SK-N-SH (cell line): Measurements from ENCODE around the gene AFAP1. TPM values are rescaled to one million over a fixed set of nuclear protein-coding genes. Genes with fewer than 3 reads are reported as not detected.

Experiments
- CTCF ChIA-PET: fragments of 300-600, 350-600 bp; formaldehyde crosslinking; extraction: SDS; loops from one replicate; lab custom pipeline; 2021; lab: Yijun Ruan, JAX
- POLR2A ChIA-PET: fragments of 350-600 bp; sonication (Branson Sonifier 250); formaldehyde crosslinking; extraction: SDS; loops from one replicate; lab custom pipeline; 2020; ENCODE audit warnings: antibody characterized with exemption, inconsistent platforms; lab: Yijun Ruan, JAX
- DNase-seq: peaks from one replicate; pipeline ENCODE4 v3.0.0; 2012
- H2AFZ ChIP-seq: fragments of 200-600 bp; sonication (generic); 2 replicates; pipeline ENCODE4 v1.8.1; 2016; ENCODE audit warnings: antibody characterized with exemption, mild to moderate bottlenecking, low read depth
- H3F3A ChIP-seq: fragments of 200-600 bp; sonication (generic); replicated peaks from 2 replicates; pipeline ENCODE3; 2016; ENCODE audit warnings: antibody characterized with exemption, mild to moderate bottlenecking; ENCODE audit not compliant: insufficient read depth
- H3K27ac ChIP-seq, 2 experiments: fragments of 200-500 bp in 1 of 2; fragments of 200-600 bp in 1 of 2; sonication (Bioruptor generic) in 1 of 2; sonication (generic), shearing (Covaris generic) in 1 of 2; 2 replicates each; pipeline versions ENCODE4 v1.5.1 to v1.6.1; 2014 to 2016; ENCODE audit warnings: low read depth in 2 of 2, inconsistent platforms in 1 of 2, low read length in 1 of 2, mild to moderate bottlenecking in 1 of 2, mixed read lengths in 1 of 2
- H3K27me3 ChIP-seq: fragments of 200-600 bp; sonication (generic), shearing (Covaris generic); 2 replicates; pipeline ENCODE4 v1.6.1; 2016; ENCODE audit warnings: mixed run types; ENCODE audit not compliant: insufficient read depth
- H3K36me3 ChIP-seq, 2 experiments: fragments of 200-500 bp in 1 of 2; fragments of 200-600 bp in 1 of 2; sonication (Bioruptor generic) in 1 of 2; sonication (generic) in 1 of 2; replicated peaks in 1 of 2; 2 replicates each; pipeline versions ENCODE3 to v1.5.1; 2014 to 2016; ENCODE audit warnings: low read length in 1 of 2, mild to moderate bottlenecking in 1 of 2; ENCODE audit not compliant: insufficient read depth in 2 of 2, control insufficient read depth in 1 of 2
- H3K4me1 ChIP-seq, 2 experiments: fragments of 200-500 bp in 1 of 2; fragments of 200-600 bp in 1 of 2; sonication (Bioruptor generic) in 1 of 2; sonication (generic), shearing (Covaris generic) in 1 of 2; 2 replicates each; pipeline versions ENCODE4 v1.5.1 to v1.6.1; 2014 to 2016; ENCODE audit warnings: low read depth in 1 of 2, low read length in 1 of 2, mixed run types in 1 of 2; ENCODE audit not compliant: insufficient read depth in 2 of 2, control insufficient read depth in 1 of 2
- H3K4me2 ChIP-seq: fragments of 200-600 bp; sonication (generic), shearing (Covaris generic); 2 replicates; pipeline ENCODE4 v1.6.1; 2017; ENCODE audit warnings: mixed run types
- H3K4me3 ChIP-seq, 2 experiments: fragments of 200-500 bp in 1 of 2; fragments of 200-600 bp in 1 of 2; sonication (Bioruptor generic) in 1 of 2; sonication (generic), shearing (Covaris generic) in 1 of 2; 2 replicates each; pipeline versions ENCODE4 v1.5.1 to v1.8.1; 2014 to 2016; ENCODE audit warnings: low read depth in 2 of 2, inconsistent platforms in 1 of 2, low read length in 1 of 2, mild to moderate bottlenecking in 1 of 2, mixed read lengths in 1 of 2, moderate library complexity in 1 of 2
- H3K79me2 ChIP-seq: fragments of 200-600 bp; sonication (generic); 2 replicates; pipeline ENCODE4 v1.8.1; 2017; ENCODE audit warnings: mild to moderate bottlenecking; ENCODE audit not compliant: insufficient read depth
- H3K9ac ChIP-seq: fragments of 200-600 bp; sonication (generic); 2 replicates; pipeline ENCODE4 v1.6.1; 2017; ENCODE audit warnings: mixed run types
- H3K9me2 ChIP-seq: fragments of 200-600 bp; sonication (generic); 2 replicates; pipeline ENCODE4 v1.6.1; 2017; ENCODE audit warnings: mixed run types
- H3K9me3 ChIP-seq: fragments of 200-600 bp; sonication (generic); 2 replicates; pipeline ENCODE4 v1.6.1; 2017; ENCODE audit warnings: mixed run types, mild to moderate bottlenecking, moderate library complexity
- H4K20me1 ChIP-seq: fragments of 200-600 bp; sonication (generic); 2 replicates; pipeline ENCODE4 v1.6.1; 2017; ENCODE audit warnings: mild to moderate bottlenecking, mixed run types; ENCODE audit not compliant: insufficient read depth
- CHD2 ChIP-seq: fragments of 150-350 bp; IDR thresholded peaks from 2 replicates; pipeline ENCODE4 v1.6.1; 2018; ENCODE audit warnings: low read length; ENCODE audit not compliant: partially characterized antibody
- FOSL2 ChIP-seq: IDR thresholded peaks from 2 replicates; pipeline ENCODE4 v1.4.0; 2012; ENCODE audit warnings: low read depth, mild to moderate bottlenecking, moderate library complexity, borderline replicate concordance
- FOXM1 ChIP-seq: IDR thresholded peaks from 2 replicates; pipeline ENCODE4 v1.4.0; 2012; ENCODE audit warnings: low read depth, mild to moderate bottlenecking
- JUND ChIP-seq: IDR thresholded peaks from 2 replicates; pipeline ENCODE4 v1.4.0; 2012
- NFIC ChIP-seq: IDR thresholded peaks from 2 replicates; pipeline ENCODE4 v1.4.0; 2012; ENCODE audit warnings: borderline replicate concordance
- RCOR1 ChIP-seq: fragments of 150-350 bp; IDR thresholded peaks from 2 replicates; pipeline ENCODE4 v1.6.1; 2017; ENCODE audit warnings: antibody characterized with exemption, low read length
- RFX5 ChIP-seq: IDR thresholded peaks from 2 replicates; pipeline ENCODE4 v1.6.1; 2012; ENCODE audit warnings: mild to moderate bottlenecking, improper control_type of control experiment, low read length
- RXRA ChIP-seq: IDR thresholded peaks from 2 replicates; pipeline ENCODE4 v1.4.0; 2012; ENCODE audit warnings: low read depth, mild to moderate bottlenecking, borderline replicate concordance
- SMC3 ChIP-seq: IDR thresholded peaks from 2 replicates; pipeline ENCODE4 v1.6.1; 2012; ENCODE audit warnings: low read depth, low read length, improper control_type of control experiment
- YY1 ChIP-seq: IDR thresholded peaks from 2 replicates; pipeline ENCODE4 v1.4.0; 2012; ENCODE audit warnings: low read depth, mild to moderate bottlenecking
- WGBS: methylation state at CpG from one replicate; pipeline ENCODE4 v1.1.6; 2017; ENCODE audit warnings: low lambda C conversion rate; 5-methylcytosine and 5-hydroxymethylcytosine counted together
- polyA plus RNA-seq, 3 experiments: library from polyadenylated mRNA; depleted of rRNA; stranded (reverse); fragments of >200 nt; gene quantifications; 2 replicates each; pipeline ENCODE4 v1.2.3, GENCODE V29; 2012
- TF ChIP-seq, protein P1 (sequence below): fragments of 150-350 bp; IDR thresholded peaks from 2 replicates; pipeline ENCODE4 v1.6.1; 2016; ENCODE audit warnings: mild to moderate bottlenecking, low read depth, low read length
- TF ChIP-seq, protein P2 (sequence below): IDR thresholded peaks from 2 replicates; pipeline ENCODE4 v1.4.0; 2012; ENCODE audit warnings: low read depth
- TF ChIP-seq, protein P3 (sequence below): fragments of 200-600 bp; sonication (generic); IDR thresholded peaks from 2 replicates; pipeline ENCODE4 v1.6.1; 2017; ENCODE audit warnings: antibody characterized with exemption, mild to moderate bottlenecking, moderate library complexity
- TF ChIP-seq, protein P4 (sequence below): IDR thresholded peaks from 2 replicates; pipeline ENCODE4 v1.4.0; 2012; ENCODE audit warnings: low read depth, borderline replicate concordance
- TF ChIP-seq, protein P5 (sequence below): fragments of 150-350 bp; IDR thresholded peaks from 2 replicates; pipeline ENCODE4 v1.6.1; 2017; ENCODE audit warnings: antibody characterized with exemption, low read length, low read depth, borderline replicate concordance
- TF ChIP-seq, protein P6 (sequence below): IDR thresholded peaks from 2 replicates; pipeline ENCODE4 v1.4.0; 2012; ENCODE audit warnings: low read depth, borderline replicate concordance

AFAP1 gene
- polyA plus RNA-seq, 1 of the 3 experiments (the other 2 are of a cell fraction) = 67.9 TPM

DNA sequence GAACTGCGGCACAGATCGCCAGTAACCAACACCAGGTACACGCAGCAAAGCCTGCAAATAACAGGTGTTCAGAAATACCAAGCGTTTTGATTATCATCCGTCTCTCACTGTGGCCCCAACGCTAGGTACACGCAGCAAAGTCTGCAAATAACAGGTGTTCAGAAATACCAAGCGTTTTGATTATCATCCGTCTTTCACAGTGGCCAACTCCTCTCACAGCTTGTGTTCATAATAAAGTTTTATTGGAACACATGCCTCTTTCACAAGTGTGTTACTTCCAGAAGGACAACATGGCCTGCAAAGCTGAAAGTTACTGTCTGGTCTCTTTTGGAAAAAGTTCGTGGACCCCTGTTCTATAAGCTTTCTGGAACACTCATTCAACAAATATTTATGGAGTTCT is 153.1 kb downstream of the AFAP1 start:
- Histone ChIP-seq H3K4me3 (no peak overlapping the region), H3K4me2 (no peak overlapping the region), H3K27ac (peak overlapping the region; percentile 86 to 96), H3K9ac (no peak overlapping the region), H3K79me2 (peaks cover 89% of the 10 kb centered on the region), H4K20me1 (peaks cover 40% of the 10 kb centered on the region), H3K36me3 (peaks cover 73% of the 10 kb centered on the region in 2 experiments), H2AFZ (no peak overlapping the region), H3K27me3 (no peaks in the 10 kb centered on the region), H3K4me1 (peaks cover 43 to 45% of the 10 kb centered on the region in 2 experiments), H3F3A (peaks cover 45% of the 10 kb centered on the region), H3K9me2 (no peaks in the 10 kb centered on the region), H3K9me3 (no peaks in the 10 kb centered on the region)
- WGBS = 85% methylated on average over 10 of the region's 10 CpGs
- ChIA-PET CTCF (interaction anchor here (1.2 to 5.2 kb wide), 6 partner anchors 13 to 665 kb away, joined by 3 to 31 read pairs (median 4); no protein-coding TSS in a partner anchor), POLR2A (no interaction called here)
- TF ChIP-seq CHD2 (no peak), NFIC (no peak), FOXM1 (no peak), YY1 (no peak), SMC3 (no peak), RXRA (no peak), RFX5 (no peak), RCOR1 (no peak), FOSL2 (no peak), JUND (no peak)
- TF ChIP-seq, protein P1, sequence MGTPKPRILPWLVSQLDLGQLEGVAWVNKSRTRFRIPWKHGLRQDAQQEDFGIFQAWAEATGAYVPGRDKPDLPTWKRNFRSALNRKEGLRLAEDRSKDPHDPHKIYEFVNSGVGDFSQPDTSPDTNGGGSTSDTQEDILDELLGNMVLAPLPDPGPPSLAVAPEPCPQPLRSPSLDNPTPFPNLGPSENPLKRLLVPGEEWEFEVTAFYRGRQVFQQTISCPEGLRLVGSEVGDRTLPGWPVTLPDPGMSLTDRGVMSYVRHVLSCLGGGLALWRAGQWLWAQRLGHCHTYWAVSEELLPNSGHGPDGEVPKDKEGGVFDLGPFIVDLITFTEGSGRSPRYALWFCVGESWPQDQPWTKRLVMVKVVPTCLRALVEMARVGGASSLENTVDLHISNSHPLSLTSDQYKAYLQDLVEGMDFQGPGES = no peak
- TF ChIP-seq, protein P2, sequence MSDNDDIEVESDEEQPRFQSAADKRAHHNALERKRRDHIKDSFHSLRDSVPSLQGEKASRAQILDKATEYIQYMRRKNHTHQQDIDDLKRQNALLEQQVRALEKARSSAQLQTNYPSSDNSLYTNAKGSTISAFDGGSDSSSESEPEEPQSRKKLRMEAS = no peak
- TF ChIP-seq, protein P3, sequence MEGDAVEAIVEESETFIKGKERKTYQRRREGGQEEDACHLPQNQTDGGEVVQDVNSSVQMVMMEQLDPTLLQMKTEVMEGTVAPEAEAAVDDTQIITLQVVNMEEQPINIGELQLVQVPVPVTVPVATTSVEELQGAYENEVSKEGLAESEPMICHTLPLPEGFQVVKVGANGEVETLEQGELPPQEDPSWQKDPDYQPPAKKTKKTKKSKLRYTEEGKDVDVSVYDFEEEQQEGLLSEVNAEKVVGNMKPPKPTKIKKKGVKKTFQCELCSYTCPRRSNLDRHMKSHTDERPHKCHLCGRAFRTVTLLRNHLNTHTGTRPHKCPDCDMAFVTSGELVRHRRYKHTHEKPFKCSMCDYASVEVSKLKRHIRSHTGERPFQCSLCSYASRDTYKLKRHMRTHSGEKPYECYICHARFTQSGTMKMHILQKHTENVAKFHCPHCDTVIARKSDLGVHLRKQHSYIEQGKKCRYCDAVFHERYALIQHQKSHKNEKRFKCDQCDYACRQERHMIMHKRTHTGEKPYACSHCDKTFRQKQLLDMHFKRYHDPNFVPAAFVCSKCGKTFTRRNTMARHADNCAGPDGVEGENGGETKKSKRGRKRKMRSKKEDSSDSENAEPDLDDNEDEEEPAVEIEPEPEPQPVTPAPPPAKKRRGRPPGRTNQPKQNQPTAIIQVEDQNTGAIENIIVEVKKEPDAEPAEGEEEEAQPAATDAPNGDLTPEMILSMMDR = no peak
- TF ChIP-seq, protein P4, sequence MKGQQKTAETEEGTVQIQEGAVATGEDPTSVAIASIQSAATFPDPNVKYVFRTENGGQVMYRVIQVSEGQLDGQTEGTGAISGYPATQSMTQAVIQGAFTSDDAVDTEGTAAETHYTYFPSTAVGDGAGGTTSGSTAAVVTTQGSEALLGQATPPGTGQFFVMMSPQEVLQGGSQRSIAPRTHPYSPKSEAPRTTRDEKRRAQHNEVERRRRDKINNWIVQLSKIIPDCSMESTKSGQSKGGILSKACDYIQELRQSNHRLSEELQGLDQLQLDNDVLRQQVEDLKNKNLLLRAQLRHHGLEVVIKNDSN = no peak
- TF ChIP-seq, protein P5, sequence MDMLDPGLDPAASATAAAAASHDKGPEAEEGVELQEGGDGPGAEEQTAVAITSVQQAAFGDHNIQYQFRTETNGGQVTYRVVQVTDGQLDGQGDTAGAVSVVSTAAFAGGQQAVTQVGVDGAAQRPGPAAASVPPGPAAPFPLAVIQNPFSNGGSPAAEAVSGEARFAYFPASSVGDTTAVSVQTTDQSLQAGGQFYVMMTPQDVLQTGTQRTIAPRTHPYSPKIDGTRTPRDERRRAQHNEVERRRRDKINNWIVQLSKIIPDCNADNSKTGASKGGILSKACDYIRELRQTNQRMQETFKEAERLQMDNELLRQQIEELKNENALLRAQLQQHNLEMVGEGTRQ = no peak
- TF ChIP-seq, protein P6, sequence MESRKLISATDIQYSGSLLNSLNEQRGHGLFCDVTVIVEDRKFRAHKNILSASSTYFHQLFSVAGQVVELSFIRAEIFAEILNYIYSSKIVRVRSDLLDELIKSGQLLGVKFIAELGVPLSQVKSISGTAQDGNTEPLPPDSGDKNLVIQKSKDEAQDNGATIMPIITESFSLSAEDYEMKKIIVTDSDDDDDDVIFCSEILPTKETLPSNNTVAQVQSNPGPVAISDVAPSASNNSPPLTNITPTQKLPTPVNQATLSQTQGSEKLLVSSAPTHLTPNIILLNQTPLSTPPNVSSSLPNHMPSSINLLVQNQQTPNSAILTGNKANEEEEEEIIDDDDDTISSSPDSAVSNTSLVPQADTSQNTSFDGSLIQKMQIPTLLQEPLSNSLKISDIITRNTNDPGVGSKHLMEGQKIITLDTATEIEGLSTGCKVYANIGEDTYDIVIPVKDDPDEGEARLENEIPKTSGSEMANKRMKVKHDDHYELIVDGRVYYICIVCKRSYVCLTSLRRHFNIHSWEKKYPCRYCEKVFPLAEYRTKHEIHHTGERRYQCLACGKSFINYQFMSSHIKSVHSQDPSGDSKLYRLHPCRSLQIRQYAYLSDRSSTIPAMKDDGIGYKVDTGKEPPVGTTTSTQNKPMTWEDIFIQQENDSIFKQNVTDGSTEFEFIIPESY = no peak
- no peak for DNase-seq
